ENCODE measurements around the gene TMEM8B.
"Not testable (repeated sequence)": the region's sequence is repeated elsewhere in the genome, so short reads cannot be mapped to it uniquely, and the experiment has no call there.

Gene TMEM8B

GRCh38 chr9:35869621-35870216 is 40.7 kb downstream of the TMEM8B start:
- no peak for DNase-seq

GRCh38 chr9:35870351-35870923 is 41.4 kb downstream of the TMEM8B start, which contains the start of gene OR13J1:
TSS of gene OR13J1 (minus strand) at chr9:35870401. CDS start at chr9:35870401, 0 bp downstream.
- DNase-seq, result no peak

GRCh38 chr9:35871545-35871944 is 42.5 kb downstream of the TMEM8B start:
- DNase-seq, result no peak

GRCh38 chr9:35872505-35872904 is 43.5 kb downstream of the TMEM8B start:
- DNase-seq, result no peak

GRCh38 chr9:35882263-35882848 is 53.3 kb downstream of the TMEM8B start:
- peak; percentile 75 to 76 for DNase-seq

GRCh38 chr9:35882996-35883395 is 54.0 kb downstream of the TMEM8B start:
- no peak for DNase-seq

- not testable (repeated sequence) for DNase-seq
Observed at GRCh38 chr9:35884908-35885307, 55.9 kb downstream of the TMEM8B start.

- DNase-seq, result no peak
Observed at GRCh38 chr9:35891646-35892045, 62.6 kb downstream of the TMEM8B start.

GRCh38 chr9:35892051-35892450 is 63.0 kb downstream of the TMEM8B start:
- no peak for DNase-seq

GRCh38 chr9:35896570-35896969 is 67.5 kb downstream of the TMEM8B start:
- DNase-seq, result no peak

- not testable (repeated sequence) for DNase-seq
Observed at GRCh38 chr9:35897376-35898099, 68.5 kb downstream of the TMEM8B start.

- no peak for DNase-seq
Observed at GRCh38 chr9:35898337-35898736, 69.3 kb downstream of the TMEM8B start.

GRCh38 chr9:35899021-35899420 is 70.0 kb downstream of the TMEM8B start:
- DNase-seq, result no peak

GRCh38 chr9:35903049-35903448 is 74.0 kb downstream of the TMEM8B start:
- DNase-seq, result peak; percentile 44 to 72

- no peak for DNase-seq
Observed at GRCh38 chr9:35904338-35904737, 75.3 kb downstream of the TMEM8B start.

GRCh38 chr9:35905051-35905781 is 76.2 kb downstream of the TMEM8B start:
- DNase-seq, result no peak

GRCh38 chr9:35905912-35906679 is 77.1 kb downstream of the TMEM8B start, which contains the start of gene HRCT1:
TSS of gene HRCT1 (plus strand) at chr9:35906202. CDS start at chr9:35906288, 86 bp downstream.
- DNase-seq, result no peak

- no peak for DNase-seq
Observed at GRCh38 chr9:35906923-35907699, 78.1 kb downstream of the TMEM8B start.

GRCh38 chr9:35907711-35908503 is 78.9 kb downstream of the TMEM8B start:
- DNase-seq, result peak in 1 of 2 donors; percentile 43

- no peak for DNase-seq
Observed at GRCh38 chr9:35908504-35909125, 79.6 kb downstream of the TMEM8B start.

Data from CD4-positive, alpha-beta T cell treated with Interleukin-4 for 1 hour (primary cell).